ENCODE data around the gene PRKACB.
A peak's percentile ranks its signal among the peaks of the same experiment; 100 is the strongest.
"Not testable (repeated sequence)": the region's sequence is repeated elsewhere in the genome, so short reads cannot be mapped to it uniquely, and the experiment has no call there.

Gene PRKACB

DNA sequence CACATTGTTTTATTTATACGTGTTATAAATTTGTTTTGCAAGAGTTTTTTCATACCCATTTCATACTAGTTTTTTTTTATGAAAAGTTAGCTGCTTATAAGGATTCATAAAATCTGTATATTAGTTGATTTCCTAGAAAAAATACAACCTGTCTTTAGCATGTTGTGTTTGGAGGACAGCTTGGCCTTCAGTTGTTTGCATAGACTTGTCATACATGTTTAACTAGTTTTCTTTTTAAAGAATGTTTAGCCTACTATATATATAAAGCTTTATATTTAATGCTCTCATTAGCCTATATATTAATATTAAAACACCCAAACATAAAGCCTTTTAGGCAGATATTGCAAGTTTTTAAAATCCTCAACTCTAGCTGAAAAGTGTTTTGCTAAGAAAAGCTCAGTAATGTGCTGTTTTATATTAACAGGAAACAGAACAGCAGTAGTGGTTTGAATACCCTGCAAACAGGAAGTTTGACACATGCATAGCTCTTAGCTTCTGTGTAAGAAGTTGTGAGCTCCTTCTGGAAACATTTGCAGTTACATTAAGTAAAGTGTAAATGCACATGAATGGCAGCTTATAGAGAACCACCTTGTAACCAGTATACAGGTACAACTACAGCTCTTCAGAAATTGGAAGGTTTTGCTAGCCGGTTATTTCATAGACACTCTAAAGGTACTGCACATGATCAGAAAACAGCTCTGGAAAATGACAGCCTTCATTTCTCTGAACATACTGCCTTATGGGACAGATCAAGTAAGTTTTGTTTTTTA, at the start of gene PRKACB:
TSS of gene PRKACB (plus strand) at position 476 of the 770 bp plus-strand sequence. CDS start at position 567, 91 bp downstream.
- DNase-seq: peak; percentile 89

DNA sequence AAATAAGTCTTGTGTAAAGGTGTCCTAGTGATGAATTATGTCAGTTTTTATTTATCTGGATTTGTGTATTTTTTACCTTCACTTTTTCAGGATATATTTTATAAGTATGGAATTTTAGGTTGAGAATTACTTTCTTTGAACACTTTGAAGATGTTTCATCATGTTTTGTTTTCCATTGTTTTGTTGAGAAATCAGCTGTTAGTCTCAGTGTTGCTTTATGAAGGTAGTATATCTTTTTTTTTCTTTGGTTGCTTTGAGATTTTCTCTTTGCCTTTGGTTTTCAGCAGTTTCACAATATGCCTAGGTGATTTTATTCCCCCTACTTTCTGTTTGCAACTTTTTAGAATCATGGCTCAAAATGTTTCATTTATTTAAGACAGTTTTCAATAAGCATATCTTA, 48.8 kb upstream of the PRKACB start:
- no peak for DNase-seq

DNA sequence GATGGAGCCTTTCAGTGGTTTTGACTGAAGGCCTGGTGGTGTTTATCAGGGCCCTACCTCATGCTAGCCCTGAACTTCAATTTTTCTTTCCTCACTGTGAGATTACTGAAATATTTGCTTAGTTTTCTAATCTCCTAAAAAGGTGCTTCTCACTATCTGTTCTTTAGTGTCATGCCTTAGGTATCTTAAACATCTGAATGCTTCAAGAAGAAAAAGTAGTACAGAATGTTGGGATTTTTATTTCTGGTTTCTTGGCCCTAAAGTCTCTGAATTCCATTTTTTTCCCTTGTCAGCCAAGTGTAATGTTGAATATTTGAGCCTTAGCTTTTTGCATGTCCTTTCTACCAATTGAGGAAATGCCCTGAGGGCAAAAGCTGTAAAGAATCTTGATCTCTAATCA, 47.9 kb upstream of the PRKACB start:
- DNase-seq: no peak

DNA sequence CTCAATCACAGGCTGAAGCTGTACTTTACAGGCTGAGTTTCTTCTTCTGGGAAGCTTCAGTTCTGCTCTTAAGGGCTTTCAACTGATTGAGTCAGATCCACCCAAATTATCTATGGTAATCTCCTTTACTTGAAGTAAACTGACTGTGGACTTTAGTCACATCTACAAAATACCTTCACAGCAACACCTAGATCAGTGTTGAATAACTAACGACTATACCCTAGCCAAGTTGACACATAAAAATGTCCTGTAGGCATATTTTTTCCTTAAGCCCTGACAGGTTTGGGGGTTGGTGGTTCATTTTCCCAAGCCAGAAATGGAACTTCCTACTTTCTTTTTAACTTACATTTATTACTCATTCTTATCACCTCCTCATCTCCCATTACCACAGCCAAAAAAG, 42.9 kb upstream of the PRKACB start:
- DNase-seq: no peak

DNA sequence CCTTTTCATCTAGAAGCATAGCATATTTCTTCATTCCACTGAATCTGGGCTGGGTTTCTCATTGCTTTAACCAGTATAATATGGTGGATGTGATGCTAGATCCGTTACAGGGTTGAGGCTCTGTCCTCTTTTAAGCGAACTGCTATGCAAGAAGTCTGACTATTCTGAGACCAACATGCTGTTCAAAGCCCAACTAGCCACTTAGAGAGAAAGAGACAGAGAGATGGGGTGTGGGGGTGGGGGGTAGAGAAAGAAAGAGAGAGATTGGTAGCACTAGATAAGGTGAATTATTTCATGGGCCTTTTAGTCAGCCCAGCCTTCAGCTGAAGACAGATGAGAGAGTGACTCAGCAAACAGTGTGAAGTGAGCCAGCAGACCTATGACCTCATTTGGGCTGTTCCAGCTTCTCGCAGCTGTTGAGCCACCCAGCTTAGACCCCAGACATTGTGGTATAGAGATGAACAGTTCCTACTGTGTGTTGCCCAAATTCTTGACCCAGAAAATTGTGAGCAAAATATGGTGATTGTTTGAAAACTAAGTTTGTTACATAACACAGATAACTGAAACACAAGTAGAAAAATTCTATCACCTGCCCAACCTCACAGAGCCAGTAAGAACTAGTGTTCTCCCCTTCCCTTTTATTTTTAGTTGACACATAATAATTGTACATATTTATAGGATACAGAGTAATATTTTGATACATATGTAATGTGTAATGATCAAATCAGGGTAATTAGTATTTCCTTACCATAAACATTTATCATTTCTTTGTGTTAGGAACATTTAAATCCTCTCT, 40.7 kb upstream of the PRKACB start:
- peak; percentile 95 for DNase-seq

DNA sequence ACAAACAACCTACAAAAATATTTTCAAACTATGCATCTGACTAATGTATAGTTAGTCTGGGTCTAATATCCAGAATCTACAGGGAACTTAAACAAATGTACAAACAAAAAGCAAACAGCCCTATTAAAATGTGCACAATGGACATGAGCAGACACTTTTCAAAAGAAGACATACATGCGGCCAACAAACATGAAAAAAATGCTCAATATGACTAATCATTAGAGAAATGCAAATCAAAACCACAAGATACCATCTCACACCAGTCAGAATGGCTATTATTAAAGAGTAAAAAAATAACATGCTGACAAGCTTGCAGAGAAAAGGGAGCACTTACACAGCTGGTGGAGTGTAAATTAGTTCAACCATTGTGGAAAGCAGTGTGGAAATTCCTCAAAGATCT, 36.5 kb upstream of the PRKACB start:
- not testable (repeated sequence) for DNase-seq

DNA sequence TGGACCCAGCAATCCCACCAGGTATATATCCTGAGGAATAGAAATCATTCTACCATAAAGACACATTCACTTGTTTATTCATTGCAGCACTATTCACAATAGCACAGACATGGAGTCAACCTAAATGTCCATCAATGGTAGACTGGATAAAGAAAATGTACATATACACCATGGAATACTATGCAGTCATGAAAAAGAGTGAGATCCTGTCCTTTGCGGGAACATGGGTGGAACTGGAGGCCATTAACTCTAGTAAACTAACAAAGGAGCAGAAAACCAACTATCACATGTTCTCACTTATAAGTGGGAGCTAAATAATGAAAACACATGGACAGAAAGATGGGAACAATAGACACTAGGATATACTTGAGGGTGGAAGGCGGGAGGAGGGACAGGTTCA, 36.1 kb upstream of the PRKACB start:
- DNase-seq: no peak

DNA sequence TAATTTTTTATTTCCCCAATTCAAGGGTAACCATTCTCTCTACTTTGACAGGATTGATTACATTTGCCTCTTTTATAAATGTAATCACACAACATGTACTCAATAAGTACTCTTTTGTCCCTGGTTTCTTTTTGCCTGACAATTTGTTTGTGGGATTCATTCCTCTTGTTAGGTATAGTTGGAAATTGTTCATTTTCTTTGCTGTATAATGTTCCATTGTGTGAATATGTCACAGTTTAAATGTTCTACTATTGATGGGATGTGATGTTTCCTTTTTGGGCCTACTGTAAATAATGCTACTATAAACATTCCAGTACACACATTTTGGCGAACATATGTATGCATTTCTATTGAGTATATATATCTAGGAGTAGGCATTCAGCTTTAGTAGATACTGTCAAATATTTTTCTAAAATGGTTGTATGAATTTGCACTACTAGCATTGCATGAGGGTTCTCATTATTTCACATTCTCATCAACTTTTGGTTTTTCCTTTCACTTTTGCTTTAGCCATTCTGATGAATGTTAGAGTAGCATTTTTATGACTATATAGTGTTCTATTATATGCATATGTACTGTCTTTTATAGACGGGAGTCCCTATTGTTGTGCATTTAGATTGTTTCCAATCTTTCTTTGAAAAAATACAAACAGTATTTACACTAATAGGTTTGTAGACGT, 35.0 kb upstream of the PRKACB start:
- DNase-seq: no peak

DNA sequence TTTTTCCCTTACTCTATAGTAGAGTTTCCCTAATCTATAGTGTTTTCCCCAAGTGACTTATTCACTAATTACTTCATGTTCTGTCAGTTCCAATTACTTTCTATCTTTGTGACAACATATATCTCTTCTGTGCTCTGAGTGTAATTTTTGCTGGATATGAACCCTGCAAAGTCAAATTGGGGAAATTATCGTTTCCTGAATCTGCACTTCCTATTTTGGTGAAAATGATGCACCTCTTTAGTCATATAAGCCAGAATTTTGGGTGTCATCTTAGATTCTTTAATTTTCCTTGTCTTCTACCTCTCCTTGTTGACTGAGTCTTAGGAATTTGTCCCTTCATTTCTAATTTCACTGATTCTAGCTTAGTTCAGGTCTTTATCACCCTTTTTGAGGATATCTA, 33.4 kb upstream of the PRKACB start:
- no peak for DNase-seq

DNA sequence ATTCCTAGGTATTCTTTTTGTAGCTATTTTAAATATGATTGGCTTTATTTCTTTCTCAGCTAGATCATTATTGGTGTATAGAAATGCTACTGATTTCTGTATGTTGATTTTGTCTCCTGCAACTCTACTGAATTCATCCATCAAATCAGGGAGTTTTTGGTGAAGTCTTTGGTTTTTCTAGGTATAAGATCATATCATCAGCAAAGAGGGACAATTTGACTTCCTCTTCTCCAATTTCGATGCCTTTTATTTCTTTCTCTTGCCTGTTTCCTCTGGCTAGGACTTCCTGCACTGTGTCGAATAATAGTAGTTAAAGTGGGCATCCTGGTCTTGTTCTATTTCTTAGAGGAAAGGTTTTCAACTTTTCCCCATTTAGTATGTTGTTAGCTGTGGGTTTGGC, 27.5 kb upstream of the PRKACB start:
- DNase-seq: peak; percentile 16

DNA sequence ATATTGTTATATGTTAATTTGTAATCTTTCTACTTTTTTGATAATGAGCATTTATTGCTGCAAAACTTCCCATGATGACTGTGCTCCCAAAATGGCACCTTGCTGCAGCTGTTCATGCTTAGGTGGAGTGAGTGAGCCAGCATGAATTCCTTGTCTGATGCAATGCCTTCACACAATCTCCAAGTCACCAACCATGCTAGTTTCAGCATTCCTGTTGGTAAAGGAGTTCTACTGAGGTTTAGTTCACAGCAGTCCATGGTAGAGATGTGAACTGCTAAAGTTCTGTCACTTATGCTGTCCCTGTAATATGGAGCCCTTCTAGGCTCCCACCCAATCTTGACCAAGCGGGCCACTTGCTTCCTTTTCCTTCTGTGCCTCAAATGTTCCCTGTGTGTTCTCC, 26.2 kb upstream of the PRKACB start:
- DNase-seq: no peak

DNA sequence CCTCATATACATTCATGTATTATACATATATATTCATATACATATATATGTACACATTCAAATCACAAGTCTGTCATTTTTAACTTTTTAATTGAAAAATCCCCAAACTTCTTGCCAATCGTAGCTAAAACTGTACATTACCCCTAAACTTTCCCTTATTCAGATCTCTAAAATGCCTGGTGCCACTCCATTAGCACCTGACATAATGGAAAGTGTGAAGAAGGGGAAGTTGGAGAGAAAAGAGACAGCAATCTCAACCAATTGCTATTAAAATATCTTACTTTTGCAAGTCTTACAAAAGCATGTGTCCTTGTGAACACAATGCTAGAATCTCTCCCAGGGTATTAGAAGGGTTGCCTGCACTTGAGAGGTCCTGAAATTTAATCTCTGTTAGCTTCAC, 22.7 kb upstream of the PRKACB start:
- DNase-seq: peak; percentile 17

DNA sequence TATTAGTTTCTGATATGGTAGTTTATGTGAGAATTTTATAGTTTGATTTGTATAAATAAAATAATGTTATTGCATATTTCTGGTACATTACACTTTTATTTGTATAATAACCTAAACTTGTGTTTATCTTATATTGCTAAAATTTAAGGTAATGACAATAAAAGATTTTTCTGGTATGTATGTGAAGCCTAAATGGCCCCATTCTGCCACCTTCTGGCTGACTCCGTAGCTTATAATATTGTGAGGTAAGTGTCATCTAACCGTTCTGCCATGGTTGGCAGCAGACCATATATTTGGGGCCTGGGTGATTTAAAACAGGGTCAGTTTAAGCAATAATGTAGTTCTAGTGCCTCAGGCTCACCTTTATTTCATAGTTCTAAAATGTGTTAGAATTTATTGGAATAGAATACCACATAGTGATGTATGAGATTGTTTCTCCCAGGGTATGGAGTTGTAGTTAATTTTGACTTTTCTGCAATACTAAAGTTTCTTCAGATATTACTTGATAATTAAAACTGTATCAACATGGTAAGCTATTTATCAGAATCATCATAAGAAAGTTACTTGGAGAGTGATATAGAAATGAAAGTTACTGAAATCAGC, 21.2 kb upstream of the PRKACB start:
- DNase-seq: peak; percentile 85

DNA sequence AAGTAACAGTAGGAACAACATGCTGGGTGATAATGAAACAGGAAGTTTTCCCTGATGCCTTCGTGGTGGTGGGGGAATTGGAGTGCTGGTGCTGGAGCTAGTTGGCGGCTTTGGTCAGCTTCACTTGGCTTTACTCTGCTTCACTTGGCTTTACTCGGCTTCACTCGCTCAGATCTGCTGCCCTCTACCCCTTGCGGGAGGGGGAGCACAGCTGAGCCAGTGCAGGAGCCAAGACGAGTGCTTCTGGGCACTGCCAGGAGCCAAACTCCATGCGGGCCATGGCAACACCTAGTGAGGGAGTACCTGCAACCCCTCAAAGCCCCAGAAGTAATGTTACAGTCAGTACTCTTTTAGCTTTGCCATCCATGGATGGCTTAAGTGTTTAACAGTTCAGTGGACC, 10.6 kb upstream of the PRKACB start:
- DNase-seq: no peak

DNA sequence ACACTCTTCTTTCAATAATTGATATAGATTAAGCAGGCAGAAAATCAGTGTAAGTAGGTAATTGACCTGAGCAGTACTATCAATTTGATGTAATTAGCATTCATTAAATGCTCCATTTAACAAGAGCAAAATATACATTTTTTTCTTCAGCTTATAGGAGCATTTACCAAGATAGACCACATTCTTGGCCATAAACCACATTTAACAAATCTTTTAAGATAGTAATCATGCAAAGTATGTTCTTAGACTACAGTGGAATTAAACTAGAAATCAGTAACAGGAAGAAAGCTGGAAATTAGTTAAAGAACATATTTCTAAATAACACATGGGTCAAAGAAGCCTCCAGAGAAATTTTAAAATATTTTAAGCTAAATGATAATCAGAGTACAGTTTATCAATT, 8.7 kb upstream of the PRKACB start:
- no peak for DNase-seq

DNA sequence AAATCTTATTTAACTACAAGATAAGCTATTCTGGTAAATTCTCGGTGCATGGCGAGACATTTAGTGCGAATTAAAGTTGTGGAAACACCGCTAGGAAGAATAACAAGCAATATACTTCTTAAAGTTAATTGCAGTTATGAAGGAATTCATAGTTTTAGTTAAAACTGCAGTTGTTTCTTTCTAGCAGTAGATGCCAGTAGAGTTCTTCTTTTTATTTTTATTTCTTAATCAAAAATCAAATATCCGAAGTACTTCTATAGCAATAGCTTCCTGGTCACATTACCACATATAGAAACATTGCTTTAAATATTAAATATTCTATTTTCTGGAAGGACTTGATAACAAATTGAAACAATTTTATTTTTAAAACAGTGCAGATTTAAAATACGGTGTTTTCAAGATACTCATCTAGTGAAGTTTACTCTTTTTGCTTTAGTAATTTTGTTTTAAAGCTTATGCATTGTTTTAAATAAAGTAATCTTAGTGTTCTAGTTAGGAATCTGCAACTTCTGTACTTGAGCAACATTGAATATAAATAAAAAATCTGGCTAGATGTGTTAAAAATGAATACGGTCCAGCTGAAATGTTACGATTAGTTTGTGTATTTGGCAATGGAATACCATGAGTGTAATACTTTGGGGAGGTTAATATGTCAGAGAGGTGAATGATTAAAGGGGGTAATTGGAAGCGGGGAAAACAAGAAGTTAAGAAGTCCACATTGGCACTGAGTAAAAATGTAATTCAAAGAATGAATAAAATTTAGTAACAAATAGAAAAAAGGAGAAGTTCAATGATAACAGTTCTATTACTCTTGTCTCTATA, 2.7 kb upstream of the PRKACB start:
- DNase-seq: peak; percentile 71

DNA sequence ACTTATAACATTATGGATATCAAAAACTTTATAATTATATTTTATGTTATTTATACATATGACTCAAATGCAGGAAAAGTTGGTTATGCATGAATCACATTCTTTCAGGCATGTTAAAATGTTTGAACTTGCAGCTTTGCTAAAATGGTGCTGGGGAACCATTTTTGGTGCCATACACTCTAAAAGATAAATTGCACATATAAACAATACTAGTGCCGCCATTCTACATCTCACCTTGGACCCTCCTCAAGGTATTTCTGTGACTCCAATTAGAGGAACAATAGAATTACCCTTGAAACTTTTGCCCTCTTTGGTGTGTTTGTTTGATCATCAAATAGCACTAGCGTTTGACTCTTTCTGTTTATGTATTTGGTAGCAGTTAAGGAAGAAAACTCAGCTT, 997 bp downstream of the PRKACB start:
- DNase-seq: peak; percentile 88

DNA sequence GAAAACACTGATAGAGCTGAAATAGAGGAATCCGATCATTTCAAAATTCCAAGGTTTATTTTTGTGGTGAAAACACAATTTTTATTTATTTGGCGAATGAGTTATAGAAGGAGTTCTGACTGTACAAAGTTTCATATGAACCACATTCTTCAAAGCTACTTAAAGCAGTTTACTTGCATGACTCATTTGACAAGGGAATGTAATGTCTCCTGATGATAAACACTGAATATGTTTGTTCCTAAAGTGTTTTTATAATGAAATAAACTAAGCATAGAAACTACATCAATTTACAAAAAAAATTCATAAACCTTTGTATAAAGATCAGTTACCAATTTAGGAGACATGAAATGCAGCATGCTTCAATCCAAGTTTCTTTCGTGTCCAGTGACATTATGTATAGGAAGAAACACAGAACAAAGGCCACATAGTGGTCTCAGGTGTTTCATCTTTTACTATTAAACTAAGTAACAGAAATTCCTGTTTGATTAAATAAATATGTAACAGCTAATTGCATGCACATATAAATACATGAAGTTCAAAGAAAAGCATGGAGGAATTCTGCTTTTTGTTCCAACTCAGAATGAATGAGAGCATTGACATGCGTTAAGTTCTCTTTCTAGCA, 2.5 kb downstream of the PRKACB start:
- peak; percentile 67 for DNase-seq

DNA sequence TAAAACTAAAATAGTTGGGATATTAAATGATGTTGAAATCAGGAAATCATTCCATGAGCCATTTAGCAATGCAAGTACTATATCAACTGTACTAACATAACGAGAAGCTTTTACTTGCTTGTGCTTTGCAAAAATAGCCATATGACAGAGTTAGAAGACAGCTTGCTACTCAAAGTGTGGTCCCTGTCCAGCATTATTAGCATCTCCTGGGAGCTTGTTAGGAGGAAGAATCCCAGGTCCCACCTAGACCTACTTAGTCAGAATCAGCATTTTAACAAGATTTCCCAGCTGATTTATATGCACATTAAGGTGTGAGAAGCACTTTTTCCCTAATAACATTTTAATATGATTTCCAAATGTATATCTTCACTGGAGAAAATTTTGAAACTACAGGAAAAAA, 4.7 kb downstream of the PRKACB start:
- DNase-seq: no peak

DNA sequence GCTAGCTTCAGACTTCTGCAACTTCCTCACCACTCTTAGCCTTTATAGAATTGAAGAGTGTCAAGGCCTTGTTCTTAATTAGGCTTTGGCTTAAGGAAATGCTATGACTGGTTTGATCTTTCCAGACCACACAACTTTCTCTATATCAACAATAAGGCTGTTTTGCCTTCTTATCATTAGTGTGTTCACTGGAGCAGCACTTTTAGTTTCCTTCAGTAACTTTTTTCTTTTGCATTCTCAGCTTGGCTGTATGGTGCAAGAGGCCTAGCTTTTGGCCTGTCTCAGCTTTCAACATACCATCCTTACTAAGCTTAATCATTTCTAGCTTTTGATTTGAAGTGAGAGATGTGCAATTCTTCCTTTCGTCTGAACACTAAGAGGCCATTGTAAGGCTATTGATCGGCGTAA, 8.6 kb downstream of the PRKACB start:
- DNase-seq: peak; percentile 26

DNA sequence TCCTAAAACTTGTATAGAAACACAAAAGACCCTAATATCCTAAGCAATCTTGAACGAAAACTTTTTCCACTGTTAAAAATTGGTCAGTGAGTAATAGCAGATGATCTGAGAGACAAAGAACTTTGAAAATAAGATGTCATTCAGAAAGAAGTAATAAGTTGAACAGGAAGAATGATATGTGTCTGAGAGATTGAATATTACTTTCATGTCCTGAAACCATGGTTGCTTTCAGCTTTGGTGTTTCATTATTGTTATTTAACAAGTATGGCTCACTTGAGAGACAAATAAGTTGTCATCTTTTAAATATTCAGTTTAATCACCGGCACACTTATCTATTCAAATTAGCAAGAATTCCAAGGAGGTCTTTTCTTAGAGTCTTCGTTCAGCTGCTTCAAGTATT, 11.4 kb downstream of the PRKACB start:
- no peak for DNase-seq

DNA sequence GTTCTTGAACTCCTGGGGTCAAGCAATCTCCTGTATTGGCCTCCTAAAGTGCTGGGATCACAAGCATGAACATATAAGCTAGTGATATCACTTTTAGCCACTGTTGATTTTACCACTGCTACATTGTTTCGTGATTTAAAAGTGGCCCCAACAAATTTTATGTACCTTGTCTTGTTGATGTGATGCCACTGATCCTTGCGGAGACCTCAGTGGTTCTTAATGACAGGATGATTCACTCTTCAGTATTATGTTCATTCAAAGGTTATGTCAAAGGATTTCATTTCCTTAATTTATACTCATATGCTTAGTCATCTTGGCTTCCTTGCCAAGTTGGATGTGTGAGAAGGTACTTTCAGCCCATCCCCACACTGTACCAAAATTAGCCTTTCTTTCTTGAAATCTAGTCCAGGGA, 12.1 kb downstream of the PRKACB start:
- DNase-seq: peak; percentile 29
